BE2C (cell line): ENCODE data around the gene PAIP2B.

Experiments used
- DNase-seq: peaks from one replicate; pipeline ENCODE4 v3.0.0-alpha.2; 2020
- H3K27me3 ChIP-seq: fragments of 250-450 bp; sonication (Bioruptor Pico); 2 replicates; pipeline ENCODE4 v1.5.1; 2020; ENCODE audit warnings: mild to moderate bottlenecking
- H3K36me3 ChIP-seq: fragments of 250-450 bp; sonication (Bioruptor Pico); 2 replicates; pipeline ENCODE4 v1.5.1; 2020; ENCODE audit warnings: mild to moderate bottlenecking
- H3K4me1 ChIP-seq: fragments of 250-450 bp; sonication (Bioruptor Pico); 2 replicates; pipeline ENCODE4 v1.5.1; 2020
- H3K4me3 ChIP-seq: 2 replicates; pipeline ENCODE4 v1.5.1; 2011; ENCODE audit warnings: low read depth, low read length
- H3K9me3 ChIP-seq: fragments of 250-450 bp; sonication (Bioruptor Pico); 2 replicates; pipeline ENCODE4 v1.5.1; 2020
- TF ChIP-seq, protein P1 (sequence below): IDR thresholded peaks from 2 replicates; pipeline ENCODE4 v1.5.1; 2012; ENCODE audit warnings: mild to moderate bottlenecking, low read depth, low read length

Gene PAIP2B

DNA sequence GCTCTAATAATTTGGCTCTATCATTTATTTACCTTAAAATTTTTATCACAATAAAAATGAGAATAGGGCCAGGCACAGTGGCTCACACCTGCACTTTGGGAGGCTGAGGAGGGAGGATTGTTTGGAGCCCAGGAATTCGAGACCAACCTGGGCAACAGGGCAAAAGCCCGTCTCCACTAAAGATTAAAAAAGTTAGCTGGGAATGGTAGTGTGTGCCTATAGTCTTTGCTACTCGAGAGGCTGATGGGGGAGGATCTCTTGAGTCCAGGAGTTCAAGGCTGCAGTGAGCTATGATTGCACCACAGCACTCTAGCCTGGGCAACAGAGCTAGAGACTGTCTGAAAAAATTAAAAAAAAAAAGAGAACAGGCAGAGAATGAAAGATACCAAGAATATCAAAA, 90.7 kb downstream of the PAIP2B start:
- no peak for DNase-seq
- H3K27me3 ChIP-seq: no peaks in the 10 kb centered on the region
- TF ChIP-seq, protein P1, sequence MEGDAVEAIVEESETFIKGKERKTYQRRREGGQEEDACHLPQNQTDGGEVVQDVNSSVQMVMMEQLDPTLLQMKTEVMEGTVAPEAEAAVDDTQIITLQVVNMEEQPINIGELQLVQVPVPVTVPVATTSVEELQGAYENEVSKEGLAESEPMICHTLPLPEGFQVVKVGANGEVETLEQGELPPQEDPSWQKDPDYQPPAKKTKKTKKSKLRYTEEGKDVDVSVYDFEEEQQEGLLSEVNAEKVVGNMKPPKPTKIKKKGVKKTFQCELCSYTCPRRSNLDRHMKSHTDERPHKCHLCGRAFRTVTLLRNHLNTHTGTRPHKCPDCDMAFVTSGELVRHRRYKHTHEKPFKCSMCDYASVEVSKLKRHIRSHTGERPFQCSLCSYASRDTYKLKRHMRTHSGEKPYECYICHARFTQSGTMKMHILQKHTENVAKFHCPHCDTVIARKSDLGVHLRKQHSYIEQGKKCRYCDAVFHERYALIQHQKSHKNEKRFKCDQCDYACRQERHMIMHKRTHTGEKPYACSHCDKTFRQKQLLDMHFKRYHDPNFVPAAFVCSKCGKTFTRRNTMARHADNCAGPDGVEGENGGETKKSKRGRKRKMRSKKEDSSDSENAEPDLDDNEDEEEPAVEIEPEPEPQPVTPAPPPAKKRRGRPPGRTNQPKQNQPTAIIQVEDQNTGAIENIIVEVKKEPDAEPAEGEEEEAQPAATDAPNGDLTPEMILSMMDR: no peak
- no peaks in the 10 kb centered on the region for H3K9me3 ChIP-seq
- H3K4me1 ChIP-seq: no peaks in the 10 kb centered on the region
- no peak overlapping the region for H3K4me3 ChIP-seq
- peaks cover 21% of the 10 kb centered on the region for H3K36me3 ChIP-seq

- no peak for DNase-seq
- TF ChIP-seq, protein P1: no peak
These were observed 93.3 kb downstream of the PAIP2B start for GRCh38 chr2:71133603-71134002.

More at GRCh38 chr2:71133603-71134002, 93.3 kb downstream of the PAIP2B start:
- Histone ChIP-seq H3K4me1 (no peaks in the 10 kb centered on the region), H3K9me3 (no peaks in the 10 kb centered on the region), H3K27me3 (no peaks in the 10 kb centered on the region), H3K4me3 (no peak overlapping the region), H3K36me3 (peaks cover 8% of the 10 kb centered on the region; the same call in 1 of the 2 replicates)
